ENCODE measurements around the gene CARMIL1. TPM values are rescaled to one million over a fixed set of nuclear protein-coding genes. Genes with fewer than 3 reads are reported as not detected.

The CARMIL1 gene
- total RNA-seq, 1 experiment from 2014 or later, result 23.6 TPM

DNA sequence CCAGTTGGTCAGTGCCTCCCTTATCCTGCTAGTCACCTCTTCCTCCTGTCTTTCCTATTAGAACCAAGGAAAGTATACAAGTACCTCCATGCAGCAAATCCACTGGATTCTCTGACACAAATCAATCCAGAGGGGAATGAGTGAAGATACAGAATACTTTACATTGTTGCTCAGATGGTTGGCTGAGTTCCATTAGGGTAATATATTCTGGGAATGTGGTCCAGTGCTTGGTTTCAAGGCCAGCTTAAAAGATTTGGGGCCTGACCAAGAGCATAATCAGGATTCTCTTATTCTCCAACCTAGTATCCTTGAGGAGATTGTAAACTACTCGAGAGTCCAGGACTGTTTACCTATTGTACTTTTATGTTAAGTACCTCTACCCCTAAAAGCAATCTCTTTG is 23.0 kb downstream of the CARMIL1 start:
- Histone ChIP-seq H2BK12ac (ENCODE audit: insufficient read length, low read depth, low read length) (no peak overlapping the region), H4K91ac (ENCODE audit: insufficient read length, low read depth, low read length) (no peak overlapping the region), H2BK15ac (ENCODE audit: low read depth, low read length) (no peak overlapping the region), H3K4me2 (ENCODE audit: insufficient read depth, insufficient read length, low read length) (no peak overlapping the region), H2BK5ac (ENCODE audit: insufficient read length, low read length) (no peak overlapping the region), H3K56ac (ENCODE audit: insufficient read length, low read depth, low read length) (no peak overlapping the region), H2BK20ac (ENCODE audit: low read depth, low read length, poor library complexity, severe bottlenecking) (no peak overlapping the region), H4K8ac (replicated peaks; ENCODE audit: insufficient read length, low read depth, low read length) (no peak overlapping the region), H2AFZ (ENCODE audit: low read length) (no peak overlapping the region), H3K79me1 (ENCODE audit: insufficient read depth, low read depth, low read length, poor library complexity, severe bottlenecking) (no peaks in the 10 kb centered on the region), H3K9ac (ENCODE audit: extremely low read depth, insufficient read length, low read length) (no peak overlapping the region), H2AK5ac (ENCODE audit: insufficient read length, low read length) (no peak overlapping the region), H3K4me1 (ENCODE audit: insufficient read depth, low read length) (peaks cover 7% of the 10 kb centered on the region; the same call in 1 of the 2 replicates), H3K23ac (ENCODE audit: insufficient read length, low read depth, low read length) (no peak overlapping the region), H3K18ac (ENCODE audit: insufficient read length, low read depth, low read length) (no peak overlapping the region), H3K27me3 (ENCODE audit: insufficient read depth, low read length) (no peaks in the 10 kb centered on the region), H3K14ac (ENCODE audit: insufficient read depth, low read length) (no peak overlapping the region), H3T11ph (ENCODE audit: low read length) (no peak overlapping the region), H3K4ac (ENCODE audit: low read depth, low read length) (no peak overlapping the region), H4K5ac (ENCODE audit: insufficient read length, low read depth, low read length) (no peak overlapping the region), H2BK120ac (ENCODE audit: low read depth, low read length, poor library complexity, severe bottlenecking) (no peak overlapping the region), H3K27ac (ENCODE audit: insufficient read length, low read depth, low read length) (no peak overlapping the region), H3K23me2 (ENCODE audit: insufficient read length, low read depth, low read length, poor library complexity, severe bottlenecking) (no peaks in the 10 kb centered on the region), H3K9me3 (ENCODE audit: control insufficient read depth, low read depth, low read length) (no peaks in the 10 kb centered on the region), H3K79me2 (ENCODE audit: insufficient read depth, low read length) (peaks cover 7% of the 10 kb centered on the region; the same call in 1 of the 2 replicates), H4K20me1 (ENCODE audit: control insufficient read depth, insufficient read depth, insufficient read length) (no peaks in the 10 kb centered on the region)
- Mint-ChIP-seq H3K36me3 (ENCODE audit: insufficient read depth in 1 of 3, low read depth in 3 of 3) (peaks cover 9 to 10% (median 10%) of the 10 kb centered on the region in 3 experiments; a peak in 6 of 7 replicates), H3K4me3 (no peak overlapping the region), H3K27me3 (ENCODE audit: low read depth) (no peaks in the 10 kb centered on the region), H3K27ac (no peak overlapping the region), H3K4me1 (peaks cover 28 to 38% of the 10 kb centered on the region in 2 experiments), H3K9me3 (peaks cover 6% of the 10 kb centered on the region in 2 experiments; a peak in 4 of 5 replicates)
- no CpG with 5 or more reads among the region's 1 CpG for WGBS (ENCODE audit: extremely low coverage, insufficient read length, low lambda C conversion rate)
- TF ChIP-seq, protein P1, sequence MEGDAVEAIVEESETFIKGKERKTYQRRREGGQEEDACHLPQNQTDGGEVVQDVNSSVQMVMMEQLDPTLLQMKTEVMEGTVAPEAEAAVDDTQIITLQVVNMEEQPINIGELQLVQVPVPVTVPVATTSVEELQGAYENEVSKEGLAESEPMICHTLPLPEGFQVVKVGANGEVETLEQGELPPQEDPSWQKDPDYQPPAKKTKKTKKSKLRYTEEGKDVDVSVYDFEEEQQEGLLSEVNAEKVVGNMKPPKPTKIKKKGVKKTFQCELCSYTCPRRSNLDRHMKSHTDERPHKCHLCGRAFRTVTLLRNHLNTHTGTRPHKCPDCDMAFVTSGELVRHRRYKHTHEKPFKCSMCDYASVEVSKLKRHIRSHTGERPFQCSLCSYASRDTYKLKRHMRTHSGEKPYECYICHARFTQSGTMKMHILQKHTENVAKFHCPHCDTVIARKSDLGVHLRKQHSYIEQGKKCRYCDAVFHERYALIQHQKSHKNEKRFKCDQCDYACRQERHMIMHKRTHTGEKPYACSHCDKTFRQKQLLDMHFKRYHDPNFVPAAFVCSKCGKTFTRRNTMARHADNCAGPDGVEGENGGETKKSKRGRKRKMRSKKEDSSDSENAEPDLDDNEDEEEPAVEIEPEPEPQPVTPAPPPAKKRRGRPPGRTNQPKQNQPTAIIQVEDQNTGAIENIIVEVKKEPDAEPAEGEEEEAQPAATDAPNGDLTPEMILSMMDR (conservative IDR thresholded peaks at IDR 0.05), result no peak
- no peak for DNase-seq

All from H9 (cell line).